Sigmoid colon (tissue), 7 donors: Measurements from ENCODE around the gene ZNF136. TPM values are rescaled to one million over a fixed set of nuclear protein-coding genes. Genes with fewer than 3 reads are reported as not detected.
A peak's percentile ranks its signal among the peaks of the same experiment; 100 is the strongest.

Experiments
- DNase-seq: peaks from one replicate; pipeline ENCODE4 v3.0.0-alpha.2; 2019
- H3K27ac ChIP-seq, 4 donors: fragments of 200-600 bp; sonication (generic); one replicate each; pipeline ENCODE4 v1.5.1; 2016 to 2019; ENCODE audit warnings: mild to moderate bottlenecking in 1 of 4
- H3K27me3 ChIP-seq, 3 donors: fragments of 200-600 bp; sonication (generic); one replicate each; pipeline ENCODE4 v1.5.1; 2019; ENCODE audit warnings: mild to moderate bottlenecking in 1 of 3
- H3K36me3 ChIP-seq, 4 donors: fragments of 200-600 bp; sonication (generic); one replicate each; pipeline ENCODE4 v1.5.1; 2016 to 2019
- H3K4me1 ChIP-seq, 4 donors: fragments of 200-600 bp; sonication (generic); one replicate each; pipeline ENCODE4 v1.5.1; 2017 to 2019
- H3K4me3 ChIP-seq, 4 donors: fragments of 200-600 bp; sonication (generic); one replicate each; pipeline ENCODE4 v1.5.1; 2017 to 2019; ENCODE audit warnings: mild to moderate bottlenecking in 2 of 4, moderate library complexity in 1 of 4
- H3K9me3 ChIP-seq, 4 donors: fragments of 200-600 bp in 3 of 4; sonication (generic) in 3 of 4; one replicate each; pipeline versions ENCODE4 v1.5.1 to v1.6.1; 2013 to 2019
- EP300 ChIP-seq, 4 donors: sonication (generic); formaldehyde crosslinking; IDR thresholded peaks; one replicate each; pipeline ENCODE4 v1.6.1; 2017; ENCODE audit warnings: antibody characterized with exemption in 4 of 4
- POLR2A ChIP-seq, 2 donors: fragments of 450-650 bp; IDR thresholded peaks; one replicate each; pipeline ENCODE4 v1.6.1; 2016; ENCODE audit warnings: antibody characterized with exemption in 2 of 2, mild to moderate bottlenecking in 2 of 2, moderate library complexity in 2 of 2
- POLR2AphosphoS5 ChIP-seq, 4 donors: sonication (generic); formaldehyde crosslinking; IDR thresholded peaks; one replicate each; pipeline ENCODE4 v1.6.1; 2017; ENCODE audit warnings: antibody characterized with exemption in 4 of 4
- WGBS, 2 donors: extraction: QIAGEN DNeasy Blood & Tissue Kit; methylation state at CpG; one replicate each; pipeline ENCODE4 v1.1.7; 2013; 5-methylcytosine and 5-hydroxymethylcytosine counted together
- intact Hi-C: fragments of 100-400 bp; cut with DNase I; formaldehyde crosslinking; loops from one replicate; pipeline ENCODE4 v1.15.1; 2023
- polyA plus RNA-seq, 3 donors: library from polyadenylated mRNA; stranded (reverse); fragments of 200-250 nt; gene quantifications; one replicate each; pipeline ENCODE4 v1.2.3, GENCODE V29; 2013
- total RNA-seq, 4 donors: library from RNA; depleted of rRNA; stranded (reverse); fragments of >200 nt; gene quantifications; one replicate each; pipeline ENCODE4 v1.1.0, GENCODE V29; 2016
- TF ChIP-seq, protein P1 (sequence below), 4 experiments: fragments of 450-650 bp in 3 of 4; fragments of 200-600 bp in 1 of 4; IDR thresholded peaks; one replicate each; pipeline ENCODE4 v1.5.1; 2016 to 2019; ENCODE audit warnings: antibody characterized with exemption in 4 of 4, mild to moderate bottlenecking in 3 of 4, moderate library complexity in 2 of 4
- donor health status: healthy with polysubstance abuse.
- donor health status: Bipolar disorder and iron deficiency.
- donor health status: healthy.

The ZNF136 gene
- total and polyA plus RNA-seq, 7 donors, result 1.6 to 15.5 (median 9.2) TPM

DNA sequence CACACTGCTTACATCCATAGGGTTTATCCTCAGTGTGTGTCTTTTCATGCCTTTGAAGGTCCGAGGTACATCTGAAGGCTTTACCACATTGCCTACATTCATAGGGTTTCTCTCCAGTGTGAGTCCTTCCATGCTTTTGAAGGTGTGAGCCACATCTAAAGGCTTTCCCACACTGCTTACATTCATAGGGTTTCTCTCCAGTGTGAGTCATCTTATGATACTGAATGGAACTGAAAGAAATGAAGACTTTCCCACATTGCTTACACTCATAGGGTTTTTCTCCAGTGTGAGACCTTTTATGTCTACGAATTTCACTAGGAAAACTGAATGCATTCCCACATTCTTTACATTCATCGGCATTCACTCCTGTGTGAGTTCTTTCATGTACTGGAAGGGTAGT lies 29.8 kb upstream of the ZNF136 start:
- intact Hi-C loops, result no loop called here
- 95 to 97% methylated on average over 3 of the region's 3 CpGs for WGBS, 2 donors
- H3K4me1 ChIP-seq, result no peaks in the 10 kb centered on the region
- TF ChIP-seq POLR2AphosphoS5 (IDR thresholded peaks at IDR 0.05), result no peak
- no peak for TF ChIP-seq POLR2A (IDR thresholded peaks at IDR 0.05)
- no peak for TF ChIP-seq EP300 (IDR thresholded peaks at IDR 0.05)
- TF ChIP-seq, protein P1, sequence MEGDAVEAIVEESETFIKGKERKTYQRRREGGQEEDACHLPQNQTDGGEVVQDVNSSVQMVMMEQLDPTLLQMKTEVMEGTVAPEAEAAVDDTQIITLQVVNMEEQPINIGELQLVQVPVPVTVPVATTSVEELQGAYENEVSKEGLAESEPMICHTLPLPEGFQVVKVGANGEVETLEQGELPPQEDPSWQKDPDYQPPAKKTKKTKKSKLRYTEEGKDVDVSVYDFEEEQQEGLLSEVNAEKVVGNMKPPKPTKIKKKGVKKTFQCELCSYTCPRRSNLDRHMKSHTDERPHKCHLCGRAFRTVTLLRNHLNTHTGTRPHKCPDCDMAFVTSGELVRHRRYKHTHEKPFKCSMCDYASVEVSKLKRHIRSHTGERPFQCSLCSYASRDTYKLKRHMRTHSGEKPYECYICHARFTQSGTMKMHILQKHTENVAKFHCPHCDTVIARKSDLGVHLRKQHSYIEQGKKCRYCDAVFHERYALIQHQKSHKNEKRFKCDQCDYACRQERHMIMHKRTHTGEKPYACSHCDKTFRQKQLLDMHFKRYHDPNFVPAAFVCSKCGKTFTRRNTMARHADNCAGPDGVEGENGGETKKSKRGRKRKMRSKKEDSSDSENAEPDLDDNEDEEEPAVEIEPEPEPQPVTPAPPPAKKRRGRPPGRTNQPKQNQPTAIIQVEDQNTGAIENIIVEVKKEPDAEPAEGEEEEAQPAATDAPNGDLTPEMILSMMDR (IDR thresholded peaks at IDR 0.05), result no peak
- no peak overlapping the region for H3K4me3 ChIP-seq
- H3K9me3 ChIP-seq, result peaks cover 6 to 30% (median 13%) of the 10 kb centered on the region in 4 donors
- H3K27me3 ChIP-seq, result no peaks in the 10 kb centered on the region
- H3K36me3 ChIP-seq, result peaks cover 19 to 55% (median 38%) of the 10 kb centered on the region in 4 donors
- H3K27ac ChIP-seq, result no peak overlapping the region
- DNase-seq, result no peak

DNA sequence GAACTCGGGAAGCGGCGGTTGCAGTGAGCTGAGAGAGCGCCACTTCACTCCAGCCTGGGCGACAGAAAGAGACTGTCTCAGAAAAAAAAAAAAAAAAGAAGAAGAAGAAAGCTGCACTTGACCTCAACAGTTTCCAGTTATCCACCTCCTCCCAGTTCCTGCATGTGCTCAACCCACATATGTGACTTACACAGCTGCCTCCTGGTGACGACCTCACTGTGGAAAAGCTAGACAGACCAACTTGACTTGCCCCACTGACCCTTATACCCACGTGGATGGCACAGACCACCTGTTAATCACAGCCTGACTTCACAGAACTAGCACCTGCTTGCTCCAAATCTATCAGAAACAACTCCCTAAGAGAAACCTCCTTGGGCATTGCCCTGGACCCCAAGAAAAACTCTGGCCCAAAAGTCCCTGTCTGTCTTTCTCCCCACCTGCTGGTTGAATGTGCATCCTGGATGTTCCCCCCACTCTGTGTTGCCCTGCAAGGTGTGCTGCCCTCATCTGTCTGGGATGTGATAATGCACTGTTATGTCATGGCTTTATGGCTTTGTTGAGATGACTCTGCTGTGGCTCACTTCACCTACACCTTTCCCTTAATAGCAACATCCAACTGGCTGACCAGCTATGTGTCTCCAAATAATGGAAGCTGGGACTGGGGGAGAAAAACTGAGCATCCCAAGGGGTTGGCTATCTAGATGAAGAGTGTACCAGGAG lies 25.5 kb upstream of the ZNF136 start:
- H3K27me3 ChIP-seq, result no peaks in the 10 kb centered on the region
- no peak overlapping the region for H3K4me3 ChIP-seq
- peaks cover 0 to 24% (median 18%) of the 10 kb centered on the region in 4 donors for H3K4me1 ChIP-seq
- H3K27ac ChIP-seq, result no peak overlapping the region
- WGBS, 2 donors, result 79 to 81% methylated on average over 7 of the region's 7 CpGs
- intact Hi-C loops, result no loop called here
- H3K9me3 ChIP-seq, result peaks cover under 1 to 19% (median 12%) of the 10 kb centered on the region in 4 donors
- peaks cover 19 to 49% (median 34%) of the 10 kb centered on the region in 4 donors for H3K36me3 ChIP-seq
- no peak for TF ChIP-seq POLR2AphosphoS5 (IDR thresholded peaks at IDR 0.05)
- TF ChIP-seq, protein P1 (IDR thresholded peaks at IDR 0.05), result peak in 1 of 4 experiments; percentile 26
- no peak for TF ChIP-seq EP300 (IDR thresholded peaks at IDR 0.05)
- no peak for TF ChIP-seq POLR2A (IDR thresholded peaks at IDR 0.05)
- DNase-seq, result no peak

DNA sequence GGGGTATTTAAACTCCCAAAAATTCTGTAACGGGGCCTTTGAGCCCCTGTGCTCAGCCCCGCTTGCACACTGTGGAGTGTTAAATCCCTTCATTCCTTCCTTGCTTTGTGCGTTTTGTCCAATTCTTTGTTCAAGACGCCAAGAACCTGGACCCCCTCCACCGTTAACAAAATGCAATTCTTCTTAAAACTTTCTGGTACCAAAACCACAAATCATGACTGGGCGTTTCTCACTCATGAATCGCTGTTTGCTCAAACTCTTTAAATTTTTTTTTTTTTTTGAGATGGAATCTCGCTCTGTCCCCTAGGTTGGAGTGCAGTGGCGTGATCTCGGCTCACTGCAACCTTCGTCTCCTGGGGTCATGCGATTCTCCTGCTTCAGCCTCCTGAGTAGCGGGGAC lies 23.6 kb upstream of the ZNF136 start:
- intact Hi-C loops, result no loop called here
- TF ChIP-seq, protein P1 (IDR thresholded peaks at IDR 0.05), result no peak
- TF ChIP-seq POLR2A (IDR thresholded peaks at IDR 0.05) (no peak), POLR2AphosphoS5 (IDR thresholded peaks at IDR 0.05) (no peak)
- Histone ChIP-seq H3K4me1 (peaks cover 0 to 24% (median 18%) of the 10 kb centered on the region in 4 donors), H3K27ac (peak overlapping the region; percentile 82 to 90 (median 88)), H3K4me3 (peak overlapping the region; percentile 74 to 90 (median 81)), H3K27me3 (no peaks in the 10 kb centered on the region), H3K9me3 (peaks cover 0 to 2% (median 0%) of the 10 kb centered on the region in 4 donors), H3K36me3 (peaks cover under 1 to 35% (median 15%) of the 10 kb centered on the region in 4 donors)
- WGBS, 2 donors, result 25 to 28% methylated on average over 13 of the region's 13 CpGs
- no peak for DNase-seq

DNA sequence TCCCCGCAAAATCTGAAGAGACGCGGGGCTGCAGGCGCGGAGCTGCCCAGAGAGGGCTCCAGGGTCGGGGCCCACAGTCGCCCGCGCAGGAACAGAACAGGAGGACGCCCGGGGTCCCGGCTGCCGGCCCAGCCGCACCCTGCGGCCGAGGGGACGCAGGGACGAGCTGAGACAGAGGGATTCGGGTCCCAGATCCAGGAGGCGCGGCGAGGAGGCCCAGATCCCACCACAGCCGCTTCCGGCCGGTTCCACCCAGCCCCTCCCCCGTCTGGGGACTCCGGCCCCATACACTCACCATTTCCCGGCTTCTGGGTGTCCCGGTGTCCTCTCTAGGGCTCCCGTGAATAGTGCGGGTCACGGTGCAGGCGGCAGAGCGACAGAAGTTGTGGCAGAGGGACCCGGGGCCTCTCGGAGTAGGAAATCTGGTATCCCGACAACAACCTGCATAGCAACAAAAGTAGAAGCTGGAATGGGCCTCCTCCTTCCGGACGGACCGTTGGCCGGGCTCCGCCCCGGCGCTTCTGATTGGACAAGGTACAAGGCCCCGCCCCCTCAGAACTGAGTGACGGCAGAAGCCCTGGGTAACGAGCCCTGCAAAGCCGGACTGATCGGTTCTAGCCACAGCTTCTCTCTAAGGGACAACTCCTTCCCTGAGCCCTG lies 22.9 kb upstream of the ZNF136 start, which contains the start of gene ZNF20:
Gene ZNF20, minus strand, starts transcription at position 466 of the 660 bp plus-strand sequence. Its CDS starts 168 bp downstream, at position 298.
- H3K9me3 ChIP-seq, result peaks cover 0 to 1% (median 0%) of the 10 kb centered on the region in 4 donors
- peaks cover 0 to 30% (median 11%) of the 10 kb centered on the region in 4 donors for H3K36me3 ChIP-seq
- peak within 1 kb of the TSS; percentile 82 to 90 (median 88) for H3K27ac ChIP-seq
- peaks cover 0 to 24% (median 18%) of the 10 kb centered on the region in 4 donors for H3K4me1 ChIP-seq
- peak within 1 kb of the TSS; percentile 74 to 90 (median 81) for H3K4me3 ChIP-seq
- no peaks in the 10 kb centered on the region for H3K27me3 ChIP-seq
- intact Hi-C loops, result loop anchor here (2.0 kb wide), 3 partner anchors 175 to 259 kb away; partner anchors contain the start of genes ZNF700 and ZNF763
- WGBS, 2 donors, result 0% methylated on average over 49 of the region's 49 CpGs
- TF ChIP-seq, protein P1 (IDR thresholded peaks at IDR 0.05), result no peak
- peak in 1 of 2 donors; percentile 55 for TF ChIP-seq POLR2A (IDR thresholded peaks at IDR 0.05)
- TF ChIP-seq EP300 (IDR thresholded peaks at IDR 0.05), result no peak
- peak in 3 of 4 donors; percentile 44 to 72 (median 50) for TF ChIP-seq POLR2AphosphoS5 (IDR thresholded peaks at IDR 0.05)
- DNase-seq, result peak; percentile 97
